Kidney epithelial cell (primary cell): Measurements from ENCODE around the gene TLE1. TPM values are rescaled to one million over a fixed set of nuclear protein-coding genes. Genes with fewer than 3 reads are reported as not detected.

ENCODE experiments used
- DNase-seq: peaks from one replicate; pipeline ENCODE4 v3.0.0-alpha.2; 2010; ENCODE audit warnings: low read depth
- H3K27me3 ChIP-seq: 2 replicates; pipeline ENCODE4 v1.6.0; 2011; ENCODE audit warnings: low read length; ENCODE audit not compliant: control insufficient read depth, insufficient read depth
- H3K36me3 ChIP-seq: 2 replicates; pipeline ENCODE4 v1.5.1; 2011; ENCODE audit warnings: low read length; ENCODE audit not compliant: control insufficient read depth, insufficient read depth
- H3K4me3 ChIP-seq: 2 replicates; pipeline ENCODE4 v1.5.1; 2011; ENCODE audit warnings: low read depth, mild to moderate bottlenecking, control low read depth, low read length
- CTCF ChIP-seq: IDR thresholded peaks from 2 replicates; pipeline ENCODE4 v1.5.1; 2011; ENCODE audit warnings: mild to moderate bottlenecking, moderate library complexity, low read length, control low read depth, inconsistent platforms; ENCODE audit not compliant: insufficient read depth, poor library complexity, severe bottlenecking
- total RNA-seq: library from RNA; depleted of rRNA; stranded (reverse); fragments of >200 nt; gene quantifications from 2 replicates; pipeline ENCODE4 v1.2.3, GENCODE V29; 2015

TLE1 gene
- total RNA-seq, 1 donor from 2014 or later, result 64.1 TPM

GRCh38 chr9:81536242-81537025 is 152.9 kb downstream of the TLE1 start:
- no peak for DNase-seq
- no peaks in the 10 kb centered on the region for H3K36me3 ChIP-seq
- TF ChIP-seq CTCF, result no peak
- no peak overlapping the region for H3K4me3 ChIP-seq
- no peaks in the 10 kb centered on the region for H3K27me3 ChIP-seq

- H3K4me3 ChIP-seq, result no peak overlapping the region
- peak; percentile 71 for DNase-seq
- H3K27me3 ChIP-seq, result no peaks in the 10 kb centered on the region
- no peak for TF ChIP-seq CTCF
- no peaks in the 10 kb centered on the region for H3K36me3 ChIP-seq
Measured at GRCh38 chr9:81535542-81536241, 153.7 kb downstream of the TLE1 start.

- Histone ChIP-seq H3K27me3 (no peaks in the 10 kb centered on the region), H3K4me3 (no peak overlapping the region), H3K36me3 (no peaks in the 10 kb centered on the region)
- DNase-seq, result no peak
- no peak for TF ChIP-seq CTCF
Measured at GRCh38 chr9:81534138-81534875, 155.0 kb downstream of the TLE1 start.

Other genes with a start within 250 kb of the TLE1 start
- not detected in 2 replicates for gene SPATA31D4, start 238.9 kb upstream of the TLE1 start, total RNA-seq